Natural killer cell (primary cell): ENCODE results near the gene HLF. TPM values are rescaled to one million over a fixed set of nuclear protein-coding genes. Genes with fewer than 3 reads are reported as not detected.

Source experiments
- ATAC-seq, 3 donors: fragments of 150-1000 bp in 2 of 3; fragments of 200-7000 bp in 1 of 3; cut with Tn5 transposase; 1 replicate in 1 of 3; 2 replicates in 2 of 3; pipeline ENCODE4 v1.10.0; 2021; ENCODE audit warnings: mild to moderate bottlenecking in 2 of 3, moderate library complexity in 2 of 3
- DNase-seq, 2 donors: peaks; one replicate each; pipeline versions ENCODE4 v3.0.0 to v3.0.0-alpha.2; 2013 to 2021; ENCODE audit warnings: mixed read lengths in 1 of 2
- H3K27ac ChIP-seq: one replicate; pipeline ENCODE4 v1.5.1; 2013; ENCODE audit warnings: mild to moderate bottlenecking, low read length
- H3K27me3 ChIP-seq: one replicate; pipeline ENCODE4 v1.6.1; 2013; ENCODE audit warnings: low read length; ENCODE audit not compliant: control insufficient read depth, insufficient read depth
- H3K36me3 ChIP-seq: one replicate; pipeline ENCODE4 v1.6.1; 2013; ENCODE audit warnings: low read length; ENCODE audit not compliant: control insufficient read depth, insufficient read depth
- H3K4me1 ChIP-seq: one replicate; pipeline ENCODE4 v1.6.1; 2013; ENCODE audit warnings: low read length; ENCODE audit not compliant: control insufficient read depth, insufficient read depth
- H3K4me3 ChIP-seq: one replicate; pipeline ENCODE4 v1.5.1; 2013; ENCODE audit warnings: low read length
- H3K9me3 ChIP-seq: one replicate; pipeline ENCODE4 v1.6.1; 2013; ENCODE audit warnings: low read length; ENCODE audit not compliant: control insufficient read depth, insufficient read depth
- H3K27ac Mint-ChIP-seq, 2 donors: one replicate each; pipeline ENCODE4 v1.8.0; 2022; ENCODE audit warnings: mild to moderate bottlenecking in 2 of 2, mixed read lengths in 2 of 2, moderate library complexity in 1 of 2
- H3K27me3 Mint-ChIP-seq, 2 donors: one replicate each; pipeline ENCODE4 v1.8.0; 2022; ENCODE audit warnings: low read depth in 2 of 2, mixed read lengths in 2 of 2
- H3K36me3 Mint-ChIP-seq: one replicate; pipeline ENCODE4 v1.8.0; 2022; ENCODE audit warnings: mixed read lengths
- H3K4me1 Mint-ChIP-seq, 2 donors: one replicate each; pipeline ENCODE4 v1.8.0; 2022; ENCODE audit warnings: mixed read lengths in 2 of 2
- H3K4me3 Mint-ChIP-seq: one replicate; pipeline ENCODE4 v1.8.0; 2022; ENCODE audit warnings: mild to moderate bottlenecking, moderate library complexity, mixed read lengths
- H3K9me3 Mint-ChIP-seq, 2 donors: one replicate each; pipeline ENCODE4 v1.8.0; 2022; ENCODE audit warnings: mixed read lengths in 2 of 2
- WGBS: methylation state at CpG from one replicate; pipeline ENCODE4 v1.1.7; 2013; ENCODE audit warnings: missing lambda C conversion rate; ENCODE audit not compliant: insufficient coverage; 5-methylcytosine and 5-hydroxymethylcytosine counted together
- intact Hi-C: fragments of 100-400 bp; cut with micrococcal nuclease; formaldehyde crosslinking; loops from one replicate; pipeline ENCODE4 v1.14.2; 2022
- total RNA-seq, 4 donors: library from RNA; stranded (reverse); fragments of 120-200 nt in 1 of 4; gene quantifications; one replicate each; pipeline versions ENCODE4 v1.2.3 to v1.2.4, GENCODE V29; 2013 to 2022
- TF ChIP-seq, protein P1 (sequence below): fragments of 200-600 bp; IDR thresholded peaks from one replicate; pipeline ENCODE4 v1.8.0; 2022; ENCODE audit warnings: antibody characterized with exemption

HLF gene
- total RNA-seq, 3 donors from 2014 or later (not counting 1 experiment from before 2014, with no cell fraction given): 0.14 to 0.59 (median 0.15) TPM

DNA sequence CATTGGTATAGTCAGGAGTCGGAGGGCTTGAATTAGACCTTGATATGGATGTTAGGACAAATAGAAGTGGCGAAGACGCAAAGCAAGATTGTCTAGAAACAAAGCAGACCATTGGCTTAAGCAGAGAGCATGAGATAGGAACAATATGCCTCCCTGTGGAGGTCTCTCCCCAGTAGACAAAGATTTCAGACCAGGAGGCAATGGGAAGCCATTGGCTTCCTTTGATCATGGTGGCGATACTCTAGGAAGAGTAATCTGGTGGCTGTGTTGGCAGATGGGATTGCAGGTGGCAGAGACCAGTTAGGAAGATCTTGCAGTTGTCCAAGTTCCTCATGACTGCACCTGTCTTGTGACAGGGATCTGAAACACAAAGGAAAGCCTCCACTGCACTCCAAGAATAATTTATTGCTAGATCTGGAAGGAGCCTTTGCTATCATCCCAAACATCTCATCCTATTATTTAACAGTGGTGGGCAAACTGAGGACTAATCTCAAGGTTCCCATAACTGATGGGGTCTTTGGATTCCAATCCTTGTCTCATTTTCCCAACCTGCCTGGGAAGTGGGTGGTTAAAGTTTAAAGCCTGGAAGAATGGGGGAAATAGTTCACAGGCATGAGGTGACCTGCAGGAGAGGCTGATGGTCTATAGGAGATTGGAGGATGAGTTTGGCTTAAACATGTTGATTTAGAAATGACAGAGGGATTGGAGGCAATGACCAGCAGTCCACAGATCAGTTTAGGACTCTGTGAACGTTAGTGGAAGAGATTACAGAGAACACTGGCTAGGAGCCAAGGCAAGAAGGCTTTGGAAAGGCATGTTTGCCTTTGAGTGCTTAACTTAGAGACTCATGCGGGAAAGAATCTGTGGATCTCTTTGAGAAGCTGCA, 37.0 kb downstream of the HLF start:
- Mint-ChIP-seq H3K27me3 (no peaks in the 10 kb centered on the region), H3K4me1 (no peaks in the 10 kb centered on the region), H3K9me3 (no peaks in the 10 kb centered on the region), H3K27ac (no peak overlapping the region), H3K4me3 (no peak overlapping the region), H3K36me3 (no peaks in the 10 kb centered on the region)
- Histone ChIP-seq H3K4me1 (no peaks in the 10 kb centered on the region), H3K27ac (no peak overlapping the region), H3K4me3 (no peak overlapping the region), H3K27me3 (no peaks in the 10 kb centered on the region), H3K9me3 (no peaks in the 10 kb centered on the region), H3K36me3 (no peaks in the 10 kb centered on the region)
- intact Hi-C loops: no loop called here
- DNase-seq (no peak), ATAC-seq (no peak)
- WGBS: 91% methylated on average over 6 of the region's 6 CpGs
- TF ChIP-seq, protein P1, sequence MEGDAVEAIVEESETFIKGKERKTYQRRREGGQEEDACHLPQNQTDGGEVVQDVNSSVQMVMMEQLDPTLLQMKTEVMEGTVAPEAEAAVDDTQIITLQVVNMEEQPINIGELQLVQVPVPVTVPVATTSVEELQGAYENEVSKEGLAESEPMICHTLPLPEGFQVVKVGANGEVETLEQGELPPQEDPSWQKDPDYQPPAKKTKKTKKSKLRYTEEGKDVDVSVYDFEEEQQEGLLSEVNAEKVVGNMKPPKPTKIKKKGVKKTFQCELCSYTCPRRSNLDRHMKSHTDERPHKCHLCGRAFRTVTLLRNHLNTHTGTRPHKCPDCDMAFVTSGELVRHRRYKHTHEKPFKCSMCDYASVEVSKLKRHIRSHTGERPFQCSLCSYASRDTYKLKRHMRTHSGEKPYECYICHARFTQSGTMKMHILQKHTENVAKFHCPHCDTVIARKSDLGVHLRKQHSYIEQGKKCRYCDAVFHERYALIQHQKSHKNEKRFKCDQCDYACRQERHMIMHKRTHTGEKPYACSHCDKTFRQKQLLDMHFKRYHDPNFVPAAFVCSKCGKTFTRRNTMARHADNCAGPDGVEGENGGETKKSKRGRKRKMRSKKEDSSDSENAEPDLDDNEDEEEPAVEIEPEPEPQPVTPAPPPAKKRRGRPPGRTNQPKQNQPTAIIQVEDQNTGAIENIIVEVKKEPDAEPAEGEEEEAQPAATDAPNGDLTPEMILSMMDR: no peak

DNA sequence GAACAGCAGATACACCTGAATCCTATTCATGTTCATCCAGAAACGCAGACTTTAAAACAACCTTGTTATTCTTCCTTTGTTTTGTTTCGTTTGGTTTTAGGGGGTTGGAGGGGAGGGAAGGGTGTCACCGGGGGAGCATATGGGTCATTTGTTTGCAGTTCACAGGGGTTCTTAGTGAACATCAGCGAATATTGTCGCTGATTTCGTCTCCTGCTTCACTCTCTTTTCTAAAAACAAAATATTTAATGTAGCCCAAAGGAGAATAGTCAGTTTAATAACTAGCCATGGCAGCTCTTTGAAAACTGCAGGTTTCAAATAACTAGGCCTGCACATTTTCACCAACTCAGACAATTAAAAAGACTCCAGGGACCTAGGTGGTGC, 37.6 kb downstream of the HLF start:
- WGBS: 96% methylated on average over 5 of the region's 6 CpGs
- Mint-ChIP-seq H3K27me3 (no peaks in the 10 kb centered on the region), H3K4me1 (no peaks in the 10 kb centered on the region), H3K9me3 (no peaks in the 10 kb centered on the region), H3K27ac (no peak overlapping the region), H3K4me3 (no peak overlapping the region), H3K36me3 (no peaks in the 10 kb centered on the region)
- H3K4me1 ChIP-seq: no peaks in the 10 kb centered on the region
- no peak overlapping the region for H3K27ac ChIP-seq
- H3K27me3 ChIP-seq: no peaks in the 10 kb centered on the region
- intact Hi-C loops: no loop called here
- no peaks in the 10 kb centered on the region for H3K9me3 ChIP-seq
- ATAC-seq (no peak), DNase-seq (no peak)
- no peak overlapping the region for H3K4me3 ChIP-seq
- H3K36me3 ChIP-seq: no peaks in the 10 kb centered on the region
- TF ChIP-seq, protein P1: no peak

DNA sequence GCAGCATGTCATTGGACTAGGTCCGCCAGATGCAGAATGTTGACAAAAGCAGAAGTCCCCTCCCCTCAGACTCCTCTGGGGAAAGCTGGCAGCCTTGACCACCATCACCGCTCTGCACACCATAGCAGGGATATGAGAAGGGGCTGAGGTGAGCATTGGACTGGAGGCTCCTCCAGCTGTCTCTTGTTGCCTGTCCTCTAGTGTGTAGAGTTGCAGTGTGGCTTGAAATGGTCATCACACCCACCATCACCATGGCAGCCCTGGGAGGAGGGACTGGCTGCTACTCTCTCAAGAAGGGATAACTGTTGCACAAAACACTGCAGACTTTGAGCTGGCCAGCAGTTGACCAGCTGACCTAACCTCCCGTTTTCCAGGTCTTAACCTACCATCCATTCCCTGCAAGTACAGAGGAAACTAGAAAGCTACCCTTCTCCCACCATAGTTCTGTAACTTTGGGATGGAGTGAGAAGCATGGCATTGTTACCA, 38.3 kb downstream of the HLF start:
- H3K36me3 Mint-ChIP-seq: no peaks in the 10 kb centered on the region
- WGBS: 95% methylated on average over 2 of the region's 3 CpGs

More for the DNA sequence above, 38.3 kb downstream of the HLF start:
- Mint-ChIP-seq H3K4me1 (no peaks in the 10 kb centered on the region), H3K27me3 (peaks cover 0 to 5% of the 10 kb centered on the region in 2 donors), H3K9me3 (no peaks in the 10 kb centered on the region), H3K27ac (no peak overlapping the region), H3K4me3 (no peak overlapping the region)
- no peaks in the 10 kb centered on the region for H3K4me1 ChIP-seq
- no peaks in the 10 kb centered on the region for H3K27me3 ChIP-seq
- no peak overlapping the region for H3K4me3 ChIP-seq
- H3K9me3 ChIP-seq: no peaks in the 10 kb centered on the region
- no peak for DNase-seq
- ATAC-seq: no peak
- H3K36me3 ChIP-seq: no peaks in the 10 kb centered on the region
- intact Hi-C loops: no loop called here
- TF ChIP-seq, protein P1: no peak
- no peak overlapping the region for H3K27ac ChIP-seq
